GM18873 (cell line): ENCODE measurements around the gene RNF187.

Source experiments
- ATAC-seq: cut with Tn5 transposase; IDR thresholded peaks from one replicate; pipeline ENCODE4 v1.9.1; 2021; ENCODE audit warnings: mild to moderate bottlenecking, moderate library complexity, moderate number of reproducible peaks; ENCODE audit not compliant: unreplicated experiment, low FRiP score

Gene RNF187

GRCh38 chr1:228542376-228542775, 55.2 kb downstream of the RNF187 start:
- ATAC-seq = no peak

DNA sequence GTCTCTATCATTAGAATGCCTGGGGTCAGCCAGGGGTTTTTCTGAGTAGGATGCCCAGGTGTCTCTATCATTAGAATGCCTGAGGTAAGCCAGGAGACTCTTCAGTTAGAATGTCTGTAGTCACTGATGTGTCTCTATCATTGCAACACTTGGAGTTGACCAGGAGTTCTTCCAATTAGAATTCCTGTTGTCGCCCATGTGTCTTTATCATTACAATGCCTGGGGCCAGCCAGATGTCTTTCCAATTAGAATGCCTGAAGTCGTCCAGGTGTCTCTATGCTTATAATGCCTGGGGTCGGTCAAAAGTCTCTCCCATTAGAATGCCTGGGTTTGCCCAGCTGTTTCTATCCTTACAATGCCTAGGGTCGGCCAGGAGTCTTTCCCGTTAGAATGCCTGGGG, 55.8 kb downstream of the RNF187 start:
- no peak for ATAC-seq

DNA sequence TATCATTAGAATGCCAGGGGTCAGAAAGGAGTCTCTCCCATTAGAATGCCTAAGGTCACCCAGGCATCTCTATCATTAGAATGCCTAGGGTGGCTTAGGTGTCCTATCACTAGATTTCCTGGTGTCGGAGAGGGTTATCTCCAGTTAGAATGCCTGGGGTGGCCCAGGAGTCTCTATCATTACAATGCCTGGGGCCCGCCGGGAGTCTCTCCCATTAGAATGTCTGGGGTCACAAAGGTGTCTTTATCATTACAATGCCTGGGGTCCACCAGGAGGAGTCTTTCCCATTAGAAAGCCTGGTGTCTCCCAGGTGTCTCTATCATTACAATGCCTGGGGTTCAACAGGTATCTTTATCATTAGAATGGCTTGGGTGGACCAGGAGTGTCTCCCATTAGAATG, 56.2 kb downstream of the RNF187 start:
- no peak for ATAC-seq

DNA sequence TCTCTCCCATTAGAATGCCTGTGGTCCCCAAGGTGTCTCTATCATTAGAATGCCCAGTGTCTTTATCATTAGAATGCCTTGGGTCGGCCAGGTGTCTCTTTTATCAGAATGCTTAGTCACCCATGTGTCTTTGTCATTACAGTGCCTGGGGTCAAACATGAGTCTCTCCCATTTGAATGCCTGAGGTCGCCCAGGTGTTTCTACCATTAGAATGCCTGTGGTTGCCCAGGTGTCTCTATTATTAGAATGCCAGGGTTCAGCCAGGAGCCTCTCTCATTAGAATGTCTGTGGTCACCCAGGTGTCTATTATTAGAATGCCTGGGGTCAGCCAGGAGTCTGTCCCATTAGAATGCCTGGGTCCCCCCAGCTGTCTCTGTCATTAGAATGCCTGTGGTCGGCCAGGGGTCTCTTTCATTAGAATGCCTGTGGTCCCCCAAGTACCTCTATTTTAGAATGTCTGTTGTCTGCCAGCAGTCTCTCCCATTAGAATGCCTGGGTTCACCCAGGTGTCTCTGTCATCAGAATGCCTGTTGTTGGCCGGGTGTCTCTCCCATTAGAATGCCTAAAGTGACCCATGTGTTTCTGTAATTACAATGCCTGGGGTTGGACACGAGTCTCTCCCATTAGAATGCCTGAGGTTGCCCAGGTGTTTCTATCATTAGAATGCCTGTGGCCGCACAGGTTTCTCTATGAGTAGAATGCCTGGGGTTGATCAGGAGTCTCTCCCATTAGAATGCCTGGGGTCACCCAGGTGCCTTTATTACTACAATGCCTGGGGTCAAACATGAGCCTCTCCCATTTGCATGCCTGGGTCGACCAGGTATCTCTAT, 57.1 kb downstream of the RNF187 start:
- ATAC-seq = no peak

DNA sequence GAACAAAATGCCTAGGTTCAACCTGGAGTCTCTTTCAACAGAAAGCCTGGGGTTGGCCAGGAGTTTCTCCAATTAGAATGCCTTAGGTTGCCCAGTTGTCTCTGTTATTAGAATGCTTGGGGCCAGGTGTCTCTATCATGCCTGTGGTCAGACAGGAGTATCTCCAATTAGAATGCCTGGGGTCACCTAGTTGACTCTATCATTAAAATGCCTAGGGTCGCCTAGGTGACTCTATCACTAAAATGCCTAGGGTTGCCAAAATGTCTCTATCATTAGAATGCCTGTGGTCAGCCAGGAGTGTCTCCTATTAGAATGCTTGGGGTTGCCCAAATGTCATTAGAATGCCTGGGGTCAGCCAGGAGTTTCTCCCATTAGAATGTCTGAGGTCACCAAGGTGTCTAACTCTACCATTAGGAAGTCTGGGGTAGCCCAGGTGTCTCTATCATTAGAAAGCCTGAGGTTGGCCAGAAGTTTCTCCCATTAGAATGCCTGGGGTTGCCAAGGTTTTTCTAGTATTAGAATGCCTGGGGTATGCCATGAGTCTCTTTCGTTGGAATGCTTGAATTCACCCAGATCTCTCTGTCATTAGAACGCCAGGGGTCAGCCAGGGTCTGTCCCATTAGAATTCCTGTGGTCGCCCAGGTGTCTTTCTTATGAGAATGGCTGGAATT, 57.9 kb downstream of the RNF187 start:
- no peak for ATAC-seq
